MM.1S (cell line): ENCODE results near the gene ZNF778.
"Not testable (repeated sequence)": the region's sequence is repeated elsewhere in the genome, so short reads cannot be mapped to it uniquely, and the experiment has no call there.

Experiments
- EZH2 ChIP-seq: fragments of 300-600 bp; sonication (generic); optimal IDR thresholded peaks from 2 replicates; pipeline ENCODE3; 2017; ENCODE audit warnings: low read depth, mild to moderate bottlenecking, antibody characterized with exemption, low read length, mixed read lengths
- EZH2phosphoT487 ChIP-seq: fragments of 300-600 bp; sonication (generic); IDR thresholded peaks from 2 replicates; pipeline ENCODE4 v1.6.1; 2018; ENCODE audit warnings: antibody characterized with exemption, low read length
- TF ChIP-seq, protein P1 (sequence below): fragments of 300-600 bp; sonication (generic); IDR thresholded peaks from 2 replicates; pipeline ENCODE4 v1.5.1; 2016; ENCODE audit warnings: antibody characterized with exemption, low read length, mixed read lengths

DNA sequence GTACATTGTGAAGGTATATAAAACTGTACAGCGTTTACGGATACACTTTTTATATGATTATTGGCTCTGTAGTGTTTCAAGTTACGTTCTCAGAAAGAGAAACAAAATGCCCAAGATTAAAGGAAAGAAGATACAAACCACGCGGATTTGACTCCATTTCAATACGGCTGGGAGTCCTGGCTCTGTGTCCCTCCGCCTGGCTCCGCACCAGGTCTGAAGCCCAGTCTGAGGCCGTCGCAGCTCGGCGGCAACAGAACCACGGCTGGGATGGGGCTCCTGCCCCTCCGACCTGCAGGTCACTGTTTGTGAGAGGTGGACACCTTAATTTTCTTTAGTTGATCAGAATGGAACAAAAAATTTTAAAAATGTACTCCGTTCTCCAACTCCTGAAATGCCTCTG is 50.2 kb downstream of the ZNF778 start:
- not testable (repeated sequence) for TF ChIP-seq EZH2, EZH2phosphoT487
- TF ChIP-seq, protein P1, sequence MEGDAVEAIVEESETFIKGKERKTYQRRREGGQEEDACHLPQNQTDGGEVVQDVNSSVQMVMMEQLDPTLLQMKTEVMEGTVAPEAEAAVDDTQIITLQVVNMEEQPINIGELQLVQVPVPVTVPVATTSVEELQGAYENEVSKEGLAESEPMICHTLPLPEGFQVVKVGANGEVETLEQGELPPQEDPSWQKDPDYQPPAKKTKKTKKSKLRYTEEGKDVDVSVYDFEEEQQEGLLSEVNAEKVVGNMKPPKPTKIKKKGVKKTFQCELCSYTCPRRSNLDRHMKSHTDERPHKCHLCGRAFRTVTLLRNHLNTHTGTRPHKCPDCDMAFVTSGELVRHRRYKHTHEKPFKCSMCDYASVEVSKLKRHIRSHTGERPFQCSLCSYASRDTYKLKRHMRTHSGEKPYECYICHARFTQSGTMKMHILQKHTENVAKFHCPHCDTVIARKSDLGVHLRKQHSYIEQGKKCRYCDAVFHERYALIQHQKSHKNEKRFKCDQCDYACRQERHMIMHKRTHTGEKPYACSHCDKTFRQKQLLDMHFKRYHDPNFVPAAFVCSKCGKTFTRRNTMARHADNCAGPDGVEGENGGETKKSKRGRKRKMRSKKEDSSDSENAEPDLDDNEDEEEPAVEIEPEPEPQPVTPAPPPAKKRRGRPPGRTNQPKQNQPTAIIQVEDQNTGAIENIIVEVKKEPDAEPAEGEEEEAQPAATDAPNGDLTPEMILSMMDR, result not testable (repeated sequence)
